HK-2 (cell line): ENCODE measurements around the gene CREBRF.
"Not testable (repeated sequence)": the region's sequence is repeated elsewhere in the genome, so short reads cannot be mapped to it uniquely, and the experiment has no call there.

Experiments
- DNase-seq: peaks from one replicate; pipeline ENCODE4 v3.0.0-alpha.2; 2018; ENCODE audit not compliant: unreplicated experiment

Gene CREBRF

DNA sequence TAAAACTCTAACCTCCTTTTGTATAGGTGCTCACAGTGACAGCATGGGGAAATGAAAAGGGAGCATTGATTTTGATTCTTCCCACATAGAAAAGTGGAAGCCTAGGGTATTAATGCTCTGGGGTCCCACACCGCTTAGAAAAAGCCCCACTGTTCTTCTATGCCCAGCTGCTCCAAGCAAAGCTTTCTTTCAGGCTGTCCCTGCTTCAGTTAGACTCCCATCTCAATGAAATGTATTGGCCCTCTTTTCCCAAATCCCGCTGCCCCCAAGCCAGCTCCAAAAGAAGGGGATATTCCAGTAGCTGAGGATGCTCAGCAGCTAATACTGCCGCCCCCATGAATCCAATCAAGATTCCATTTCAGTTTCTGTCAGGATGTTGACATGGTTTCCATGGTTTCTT is 17.0 kb upstream of the CREBRF start:
- no peak for DNase-seq

DNA sequence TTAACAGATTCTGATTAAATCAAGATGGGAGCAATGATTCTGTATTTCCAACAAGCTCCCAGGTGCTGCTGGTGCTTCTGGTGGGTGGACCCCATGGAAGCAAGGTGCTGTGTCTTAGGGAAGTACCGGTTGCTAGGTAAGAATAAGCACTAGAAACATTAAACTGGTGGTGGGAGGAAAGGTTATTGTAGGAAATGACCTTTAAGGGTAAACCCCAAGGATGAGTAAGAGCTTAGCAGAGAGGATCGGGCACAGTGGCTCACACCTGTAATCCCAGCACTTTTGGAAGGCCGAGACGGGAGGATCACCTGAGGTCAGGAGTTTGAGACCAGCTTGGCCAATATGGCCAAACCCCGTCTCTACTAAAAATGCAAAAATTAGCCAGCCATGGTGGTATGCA is 16.2 kb upstream of the CREBRF start:
- no peak for DNase-seq

DNA sequence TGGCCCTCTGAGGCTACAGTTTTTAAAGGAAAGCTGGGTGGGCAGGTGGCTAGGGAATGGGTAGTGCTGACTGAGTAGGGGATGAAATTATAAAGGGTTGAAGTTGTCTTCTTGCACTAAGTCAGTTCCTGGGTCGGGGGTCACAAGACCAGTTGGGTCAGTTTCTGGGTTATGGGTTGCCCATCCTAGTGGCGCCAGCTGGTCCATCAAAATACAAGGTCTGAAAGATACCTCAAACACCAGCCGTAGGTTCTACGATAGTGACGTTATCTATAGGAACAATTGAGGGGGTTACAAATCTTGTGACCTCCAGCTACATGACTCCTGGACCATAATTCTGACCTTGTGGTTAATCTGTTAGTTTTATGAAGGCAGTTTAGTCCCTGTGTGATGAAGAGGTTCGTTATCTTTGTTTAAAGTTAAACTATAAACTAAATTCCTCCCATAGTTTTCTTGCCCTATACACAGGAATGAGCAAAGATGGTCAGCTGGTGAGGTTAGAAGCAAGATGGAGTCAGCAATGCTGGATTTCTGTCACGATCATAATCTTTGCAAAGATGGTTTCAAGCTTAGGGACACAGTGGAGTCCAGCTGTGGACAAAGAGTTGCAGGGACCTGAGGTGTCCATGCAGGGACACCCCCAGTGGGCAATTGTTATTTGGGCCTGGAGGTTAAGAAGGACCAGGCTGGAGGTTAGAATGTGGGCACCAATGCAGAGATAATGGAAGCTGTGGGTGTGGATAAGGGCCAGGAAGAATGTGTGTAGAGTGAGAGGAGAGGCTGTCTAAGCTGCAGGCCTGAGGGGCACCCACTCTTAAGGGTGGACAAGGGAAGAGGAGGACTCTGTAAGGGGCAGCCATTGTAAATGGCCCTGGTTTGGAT is 14.0 kb upstream of the CREBRF start:
- no peak for DNase-seq

DNA sequence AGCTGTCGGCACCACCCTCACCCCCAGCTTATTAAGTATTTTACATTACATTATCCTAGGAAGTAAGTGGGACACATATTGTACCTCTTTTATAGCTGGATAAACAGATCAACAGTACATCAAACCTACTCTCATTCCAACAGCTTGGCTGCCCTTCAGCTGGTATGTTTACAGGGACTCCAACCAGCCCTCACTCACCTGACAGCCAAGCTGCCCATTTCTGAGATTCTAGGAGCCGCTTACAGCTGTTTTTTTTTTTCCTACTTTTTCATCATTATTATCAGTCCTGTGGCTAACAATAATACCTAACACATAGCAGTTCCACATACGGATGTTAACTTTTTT is 13.4 kb upstream of the CREBRF start:
- DNase-seq, result no peak

DNA sequence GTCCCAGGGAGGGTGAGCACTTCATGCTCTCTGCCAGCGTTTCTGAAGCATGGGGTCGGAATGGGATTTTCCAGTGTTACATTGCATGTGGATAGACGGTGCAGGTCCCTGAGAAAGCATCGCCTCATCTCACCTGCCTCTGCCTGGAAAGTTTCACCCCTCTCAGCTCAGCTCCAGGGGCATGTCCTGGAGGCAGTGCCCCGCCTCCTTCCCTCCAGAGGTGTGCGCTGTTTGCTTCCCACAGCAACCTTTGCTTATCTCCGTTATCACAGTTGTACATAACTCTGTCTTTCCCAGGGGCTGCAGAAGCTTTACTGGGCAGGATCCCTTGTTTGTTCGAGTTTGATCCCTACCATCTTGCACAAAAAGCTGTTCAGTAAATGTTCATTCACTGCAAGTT is 10.7 kb upstream of the CREBRF start:
- DNase-seq, result no peak

DNA sequence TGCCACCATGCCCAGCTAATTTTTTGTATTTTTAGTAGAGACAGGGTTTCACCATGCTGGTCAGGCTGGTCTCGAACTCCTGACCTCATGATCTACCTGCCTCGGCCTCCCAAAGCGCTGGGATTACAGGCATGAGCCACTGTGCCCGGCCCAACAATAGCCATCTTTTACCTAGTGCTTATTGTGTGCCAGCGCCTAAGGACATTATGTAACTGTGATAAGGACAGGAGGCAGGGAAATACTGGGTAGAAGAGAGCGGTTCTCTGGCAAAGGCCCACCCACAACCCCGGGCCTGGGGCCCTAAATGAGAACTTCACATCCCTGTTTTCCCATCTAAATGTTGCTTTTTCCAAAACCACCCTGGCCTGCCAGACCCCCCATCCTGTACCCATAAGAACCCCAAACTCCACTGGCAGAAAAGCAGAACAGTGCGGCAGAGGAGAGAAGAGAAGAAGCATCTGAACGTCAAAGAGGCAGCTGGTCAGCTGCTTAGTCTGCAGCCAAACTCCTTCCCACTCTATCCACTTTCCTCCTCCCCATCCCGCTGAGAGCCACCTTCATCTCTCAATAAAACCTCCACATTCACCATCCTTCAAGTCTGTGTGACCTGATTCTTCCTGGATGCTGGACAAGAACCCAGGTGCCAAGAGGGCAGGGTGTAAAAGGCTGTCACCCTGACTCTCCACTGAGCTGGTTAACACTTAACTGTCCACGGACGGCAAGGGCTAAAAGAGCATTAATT is 8.9 kb upstream of the CREBRF start:
- not testable (repeated sequence) for DNase-seq

DNA sequence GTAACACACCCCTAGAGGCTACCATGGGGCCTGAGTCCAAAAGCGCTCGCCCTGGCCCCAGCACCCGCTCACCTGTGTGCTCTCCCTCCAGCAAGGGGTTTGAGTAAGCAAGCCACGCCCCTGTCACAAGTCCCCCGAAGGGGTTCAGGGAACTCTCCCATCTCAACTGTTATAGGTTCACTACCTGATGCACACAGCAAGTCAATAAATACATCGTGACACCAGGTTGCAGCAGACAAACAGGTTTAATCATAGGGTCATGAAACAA is 8.4 kb upstream of the CREBRF start:
- no peak for DNase-seq

DNA sequence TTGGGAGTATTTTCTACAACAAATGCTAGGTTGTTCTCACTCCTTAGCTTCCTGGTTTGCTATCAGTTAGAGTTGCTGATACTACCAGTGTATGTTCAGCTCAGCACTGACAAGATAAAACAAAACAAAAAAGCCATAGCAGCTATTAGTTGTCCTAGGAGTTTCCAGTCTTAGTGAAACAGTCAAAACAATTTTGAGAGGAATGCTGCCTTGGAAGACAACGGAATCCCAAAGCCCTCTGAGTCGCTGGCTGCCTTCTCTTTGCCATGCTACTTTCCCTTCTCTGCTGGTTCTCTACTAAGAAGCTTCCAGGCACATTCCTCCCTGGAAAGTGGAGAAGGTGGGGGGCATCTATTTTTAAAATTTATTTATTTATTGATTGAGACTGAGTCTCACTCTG is 5.4 kb upstream of the CREBRF start:
- DNase-seq, result no peak

DNA sequence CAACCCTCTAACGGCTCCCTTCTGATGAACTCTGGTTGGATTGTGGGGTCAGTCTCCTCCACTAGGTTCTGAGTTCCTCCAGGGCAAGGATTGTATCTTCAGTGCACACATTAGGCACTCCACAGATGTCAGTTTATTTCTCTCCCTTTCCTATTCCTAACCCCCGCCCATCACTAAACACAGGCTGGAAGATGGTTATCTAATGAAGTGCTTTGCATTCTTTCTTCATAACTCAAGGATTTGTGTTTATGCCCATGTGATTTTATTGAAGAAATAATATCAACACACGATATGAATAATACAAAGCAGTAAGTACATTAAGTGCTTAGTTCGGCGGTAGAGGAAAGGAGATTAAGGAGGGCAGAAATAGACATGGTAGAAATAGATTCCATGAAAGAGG is 4.4 kb upstream of the CREBRF start:
- DNase-seq, result no peak

DNA sequence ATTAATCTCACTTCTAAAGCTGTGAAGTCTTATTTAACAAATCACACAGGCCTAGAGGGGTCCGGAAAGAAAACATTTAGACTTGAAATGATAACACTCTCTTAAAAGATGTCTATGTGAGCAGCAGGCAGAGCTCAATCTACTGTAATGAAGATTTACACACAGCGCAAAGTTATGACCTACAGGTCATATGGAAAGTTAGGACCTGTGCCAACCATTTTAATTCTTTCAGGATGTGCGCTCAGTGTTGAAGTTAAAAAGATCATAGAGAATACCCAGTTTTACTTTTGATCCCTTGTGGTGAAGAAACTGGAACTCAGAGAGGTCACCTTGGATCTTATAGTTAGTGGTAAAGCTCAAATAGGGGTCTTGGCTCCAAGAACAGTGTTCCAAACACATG is 3.1 kb upstream of the CREBRF start:
- no peak for DNase-seq

DNA sequence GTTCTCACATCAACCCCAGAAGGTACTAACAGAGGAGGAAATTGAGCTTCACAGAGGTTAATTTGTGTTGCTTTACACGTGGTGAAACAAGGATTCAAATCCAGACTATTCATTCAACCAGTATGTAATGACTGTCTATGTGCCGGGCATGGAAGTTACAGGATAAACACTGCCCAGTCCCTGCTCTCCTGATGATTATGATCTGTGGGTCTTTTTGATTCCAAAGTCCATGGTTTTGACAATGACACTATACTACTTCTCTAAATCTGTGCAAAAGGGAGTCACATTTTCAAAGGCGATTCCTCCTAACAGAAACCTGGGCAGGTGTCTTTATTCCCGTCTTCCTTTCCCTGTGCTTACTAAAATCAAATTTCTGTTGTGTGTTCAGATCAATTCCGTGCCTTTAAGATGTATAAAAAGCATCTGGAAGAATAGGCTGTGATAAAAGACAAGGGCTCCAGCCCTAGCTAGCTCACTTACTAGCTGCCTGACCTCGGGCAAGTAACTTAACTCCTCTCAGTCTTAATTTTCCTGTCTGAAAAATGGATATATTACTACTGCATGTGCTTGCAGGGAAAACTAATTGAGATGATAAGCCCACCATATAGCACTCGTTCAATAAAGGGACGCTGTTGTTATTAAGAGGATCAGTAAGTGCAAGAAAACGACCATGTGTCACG is 970 bp upstream of the CREBRF start:
- DNase-seq, result no peak

DNA sequence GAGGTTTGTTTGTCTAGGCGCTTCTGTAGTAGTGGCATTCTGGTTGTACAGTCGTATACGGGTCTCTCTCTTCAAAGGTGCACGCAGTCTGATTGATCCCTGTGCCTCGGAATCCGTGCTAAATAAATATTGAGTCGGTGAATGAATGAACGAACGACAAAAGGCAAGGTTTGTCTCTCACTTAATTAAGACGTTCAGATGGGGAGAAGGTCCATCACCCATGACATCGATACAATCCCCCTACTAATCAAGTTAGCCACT is 500 bp upstream of the CREBRF start:
- DNase-seq, result no peak

DNA sequence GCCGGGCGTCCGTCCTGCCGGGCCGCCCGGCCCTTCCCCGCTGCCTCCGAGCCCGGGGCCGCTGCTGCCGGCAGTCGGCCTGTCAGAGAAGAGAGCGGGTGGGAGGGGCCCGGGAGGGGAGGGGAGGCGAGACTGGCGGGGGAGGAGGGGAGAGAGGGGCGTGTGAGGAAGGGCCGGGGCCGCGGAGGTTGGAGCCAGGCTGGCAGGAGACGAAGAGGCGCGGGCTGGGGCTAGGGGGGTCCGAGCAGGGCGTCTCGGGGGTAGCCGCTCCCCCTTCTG is 570 bp downstream of the CREBRF start:
- no peak for DNase-seq

DNA sequence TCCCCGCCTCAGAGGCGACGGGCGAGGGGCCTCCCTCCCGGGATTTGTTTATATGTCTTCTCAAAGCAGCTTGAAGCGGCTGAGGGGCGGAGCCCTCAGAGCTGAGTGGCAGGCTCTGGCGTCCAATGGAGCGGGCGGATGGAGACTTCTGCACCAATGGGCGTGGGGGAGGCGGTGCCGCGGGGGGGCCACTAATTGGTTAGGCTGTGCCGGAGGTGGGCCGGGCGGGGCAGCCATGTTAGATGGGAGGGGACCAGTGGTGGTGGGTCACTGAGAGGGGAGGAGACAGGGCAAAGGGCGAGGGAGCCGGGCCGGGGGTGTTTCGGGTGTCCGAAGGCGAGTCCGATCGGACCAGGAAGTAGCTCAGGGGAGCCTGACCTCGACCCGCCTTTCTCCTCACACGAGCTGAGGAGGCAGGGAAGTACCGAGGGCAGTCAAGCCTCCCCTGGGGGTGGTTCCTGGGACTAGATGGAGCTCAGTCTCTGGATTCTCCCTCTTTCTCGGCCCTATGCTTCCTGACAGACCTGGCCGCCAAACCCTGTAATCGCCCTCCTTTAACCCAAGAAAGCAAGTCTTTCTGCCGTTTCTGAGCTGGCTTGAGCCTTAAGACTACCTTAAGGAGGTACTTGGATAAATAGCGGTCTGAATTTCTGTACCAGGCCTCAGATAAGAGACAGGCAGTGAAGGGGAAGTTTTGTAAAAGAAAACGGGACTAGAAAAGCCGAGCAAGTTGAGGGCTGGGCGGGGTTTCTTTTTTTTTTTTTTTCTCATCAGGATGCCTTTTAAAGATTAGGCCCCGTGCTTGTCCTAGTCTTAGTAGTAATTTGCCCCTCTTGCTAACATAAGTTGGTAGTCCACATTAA is 1.1 kb downstream of the CREBRF start:
- peak; percentile 97 for DNase-seq

DNA sequence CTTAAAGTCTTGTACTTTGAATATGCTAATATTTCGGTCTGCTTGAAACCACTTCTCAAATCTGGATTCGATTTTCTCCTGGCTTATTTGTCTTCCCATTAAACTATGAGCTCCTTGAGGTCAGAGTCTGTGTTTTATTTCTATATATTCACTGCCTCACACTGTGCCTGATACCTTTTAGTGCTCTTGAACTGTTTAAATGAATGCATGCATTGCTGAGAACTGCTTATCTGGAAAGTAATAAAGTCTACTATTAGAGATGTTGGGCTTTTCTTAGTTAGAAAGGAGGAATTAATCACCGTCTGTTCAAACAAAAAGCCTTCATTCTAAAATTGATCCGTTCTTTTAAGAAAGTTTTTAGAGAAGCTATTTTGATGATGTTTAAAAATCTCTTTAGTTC is 6.0 kb downstream of the CREBRF start:
- DNase-seq, result no peak

DNA sequence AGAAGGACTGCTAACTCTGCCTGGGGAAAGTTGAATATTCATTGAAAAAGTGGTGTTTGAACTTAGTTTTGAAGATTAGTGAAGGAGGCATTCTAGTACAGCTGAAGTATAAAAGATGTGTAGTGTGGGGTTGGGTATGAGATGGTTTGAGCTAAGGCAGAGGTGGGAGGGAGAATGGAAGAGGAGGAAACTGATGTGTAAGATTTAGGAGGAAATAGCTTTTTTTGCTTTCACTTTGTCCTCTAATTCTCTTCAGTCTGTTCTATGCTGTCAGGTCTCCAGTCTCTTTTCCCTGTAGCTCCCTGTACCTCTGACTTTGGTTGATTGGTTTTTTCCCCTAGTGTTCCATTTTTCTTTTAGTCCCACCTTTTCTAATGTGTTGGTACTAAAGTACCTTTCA is 9.0 kb downstream of the CREBRF start:
- DNase-seq, result no peak

DNA sequence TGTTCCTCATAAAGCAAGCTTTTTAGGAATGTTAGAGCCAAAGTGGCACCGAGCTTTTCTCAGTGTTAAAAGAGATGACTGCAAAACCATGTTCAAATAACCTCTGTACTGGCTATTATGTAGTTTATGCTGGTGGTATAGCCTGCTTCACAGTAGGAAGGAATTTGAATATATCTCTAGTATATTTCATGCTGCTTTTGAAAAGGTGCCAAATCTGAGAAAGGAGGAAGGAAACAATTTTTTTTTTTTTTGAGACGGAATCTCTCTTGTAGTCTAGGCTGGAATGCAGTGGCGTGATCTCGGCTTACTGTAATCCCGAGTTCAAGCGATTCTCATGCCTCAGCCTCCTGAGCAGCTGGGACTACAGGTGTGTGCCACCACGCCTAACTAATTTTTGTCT is 13.5 kb downstream of the CREBRF start:
- DNase-seq, result no peak

DNA sequence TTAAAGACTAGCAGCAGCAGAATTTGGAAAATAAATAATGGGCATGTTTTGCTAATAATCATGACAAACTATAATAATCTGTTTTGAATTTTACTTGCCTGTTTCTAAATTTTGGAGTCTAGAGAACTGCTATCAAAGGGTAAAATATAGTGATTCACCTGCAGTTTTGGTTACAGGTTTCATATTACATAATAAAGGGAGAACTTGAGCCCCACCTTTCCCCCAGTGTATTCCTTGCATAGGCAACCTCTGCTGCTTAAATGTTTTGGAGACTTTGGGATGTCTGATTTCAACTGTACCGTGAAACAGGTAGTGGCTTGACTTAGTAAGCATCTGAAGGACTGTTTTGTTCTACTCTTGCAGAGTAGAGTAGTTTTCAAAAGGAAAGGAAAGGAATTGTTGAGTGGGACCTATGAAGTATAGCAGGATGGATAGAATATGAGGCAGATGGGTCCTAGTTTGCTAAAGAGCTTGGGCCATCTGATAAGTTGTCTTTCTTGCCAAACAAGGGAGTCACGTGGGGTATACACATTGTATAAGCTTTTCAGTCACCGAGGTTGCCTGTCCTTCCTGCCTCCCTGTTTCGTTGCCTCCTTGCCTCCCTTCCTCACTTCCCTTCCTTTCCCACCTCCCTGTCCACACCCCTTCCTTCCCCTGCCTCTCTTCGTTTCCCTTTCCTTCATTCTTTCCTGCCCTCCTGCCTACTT is 19.1 kb downstream of the CREBRF start:
- no peak for DNase-seq

DNA sequence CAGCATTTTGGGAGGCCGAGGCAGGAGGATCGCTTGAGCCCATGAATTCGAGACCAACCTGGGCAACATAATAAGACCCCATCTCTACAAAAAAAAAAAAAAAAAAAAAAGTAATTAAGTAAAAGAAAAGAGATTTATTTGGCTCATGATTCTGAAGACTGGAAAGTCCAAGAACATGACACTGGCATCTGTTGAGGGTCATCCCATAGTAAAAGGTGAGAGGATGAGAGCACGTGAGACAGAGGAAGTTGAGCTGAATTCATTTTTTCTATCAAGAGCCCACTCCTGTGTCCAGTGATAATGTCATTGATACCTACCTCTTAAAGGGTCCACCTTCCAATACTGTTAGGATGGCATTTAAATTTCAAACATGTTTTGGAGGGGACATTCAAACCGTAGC is 19.8 kb downstream of the CREBRF start:
- DNase-seq, result no peak

DNA sequence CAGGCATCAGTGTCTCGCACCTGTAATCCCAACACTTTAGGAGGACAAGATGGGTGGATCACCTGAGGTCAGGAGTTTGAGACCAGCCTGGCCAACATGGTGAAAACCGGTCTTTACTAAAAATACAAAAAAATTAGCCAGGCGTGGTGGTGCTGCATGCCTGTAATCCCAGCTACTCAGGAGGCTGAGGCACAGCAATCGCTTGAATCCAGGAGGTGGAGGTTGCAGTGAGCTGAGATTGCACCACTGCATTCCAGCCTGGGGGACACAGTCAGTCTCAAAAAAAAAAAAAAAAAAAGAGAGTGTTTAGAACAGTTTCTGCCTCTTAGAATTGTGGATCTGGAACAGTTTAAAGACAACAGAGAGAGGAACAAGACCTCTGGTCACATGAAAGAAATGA is 20.3 kb downstream of the CREBRF start:
- DNase-seq, result not testable (repeated sequence)

DNA sequence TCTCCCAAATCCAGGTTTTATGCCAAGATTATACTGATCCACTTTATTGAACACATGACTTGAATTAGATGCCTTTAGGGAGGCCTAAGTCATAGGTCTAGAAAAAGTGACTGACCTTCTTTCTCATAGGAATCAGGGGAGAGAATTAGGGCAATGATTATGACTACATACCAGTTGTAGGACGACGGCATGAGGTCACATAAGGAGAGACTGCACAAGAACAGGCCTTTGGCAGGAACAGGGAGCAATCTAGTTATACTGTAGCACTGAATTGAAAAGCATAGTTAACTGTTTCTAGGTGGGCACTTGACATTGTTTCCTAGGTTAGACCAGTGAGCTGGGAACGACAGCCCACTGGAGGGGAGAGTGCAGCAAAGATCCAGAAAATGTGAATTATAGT is 22.7 kb downstream of the CREBRF start:
- DNase-seq, result no peak

DNA sequence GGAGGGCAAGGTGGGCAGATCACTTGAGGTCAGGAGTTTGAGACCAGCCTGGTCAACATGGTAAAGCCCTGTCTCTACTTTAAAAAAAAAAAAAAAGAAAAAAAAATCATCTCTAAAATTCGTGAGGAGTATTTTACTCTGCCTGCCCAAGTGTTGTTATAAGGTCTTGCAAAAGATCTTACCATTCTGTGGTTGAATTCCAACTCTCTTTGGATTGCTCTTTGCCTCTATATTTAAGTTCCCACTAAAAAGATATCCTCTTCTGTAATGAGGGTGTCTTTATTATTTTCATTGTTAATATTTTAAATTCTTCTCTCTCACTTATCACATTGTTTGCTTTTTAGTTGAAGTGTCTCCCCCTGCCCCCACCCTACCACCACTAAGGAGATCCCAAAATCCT is 33.4 kb downstream of the CREBRF start:
- no peak for DNase-seq
